ES-I3 (cell line): ENCODE data around the gene HMSD.
A peak's percentile ranks its signal among the peaks of the same experiment; 100 is the strongest.
"Not testable (repeated sequence)": the region's sequence is repeated elsewhere in the genome, so short reads cannot be mapped to it uniquely, and the experiment has no call there.

Experiments used
- H3K36me3 ChIP-seq: 2 replicates; pipeline ENCODE4 v1.6.1; 2013; ENCODE audit warnings: mild to moderate bottlenecking, low read length, control low read depth, moderate library complexity; ENCODE audit not compliant: insufficient read depth
- H3K4me1 ChIP-seq: 2 replicates; pipeline ENCODE4 v1.6.1; 2013; ENCODE audit warnings: mild to moderate bottlenecking, control low read depth, low read length; ENCODE audit not compliant: insufficient read depth
- H3K9ac ChIP-seq: 2 replicates; pipeline ENCODE4 v1.6.1; 2013; ENCODE audit warnings: low read depth, mild to moderate bottlenecking, low read length, moderate library complexity
- H3K9me3 ChIP-seq: 2 replicates; pipeline ENCODE4 v1.6.1; 2013; ENCODE audit warnings: mild to moderate bottlenecking, low read length, moderate library complexity; ENCODE audit not compliant: control insufficient read depth, insufficient read depth

HMSD gene, protein sequence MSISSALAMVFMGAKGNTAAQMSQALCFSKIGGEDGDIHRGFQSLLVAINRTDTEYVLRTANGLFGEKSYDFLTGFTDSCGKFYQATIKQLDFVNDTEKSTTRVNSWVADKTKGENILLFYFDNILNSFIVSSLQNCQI

DNA sequence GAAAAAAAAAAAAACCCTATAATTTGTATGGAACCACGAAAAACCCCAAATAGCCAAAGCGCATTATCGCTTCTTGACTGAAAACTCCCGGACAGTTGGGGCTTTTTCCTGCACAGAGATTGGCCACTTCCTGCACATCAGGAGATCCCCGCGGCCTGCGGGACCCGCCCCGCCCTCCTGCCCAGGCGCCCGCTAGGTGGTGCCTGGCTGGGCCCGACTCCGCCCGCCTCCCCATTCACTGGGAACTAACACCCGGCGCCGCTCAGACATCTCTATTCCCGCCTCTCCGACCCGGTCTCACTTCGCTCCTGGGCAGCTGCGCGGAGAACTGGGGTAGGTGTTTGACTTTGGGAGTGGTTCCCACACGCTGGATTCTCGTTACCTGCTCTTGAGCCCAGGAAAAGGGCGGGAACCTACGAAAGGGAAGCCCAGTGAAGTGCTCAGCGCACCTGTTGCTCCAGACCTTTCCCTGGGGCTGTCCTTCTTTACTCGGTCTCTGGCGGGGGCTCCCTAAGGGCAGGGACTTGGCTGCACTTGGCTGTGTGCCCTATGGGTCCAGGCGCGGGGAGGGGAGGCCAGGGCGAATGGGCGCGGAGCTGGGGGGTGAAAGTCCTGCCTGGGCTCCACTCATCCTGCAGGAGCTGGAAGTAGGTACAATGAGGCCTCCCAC is at the start of gene HMSD:
HMSD (plus strand) TSS at position 234 of the 670 bp plus-strand sequence. CDS start 4,155 bp downstream, outside the sequence.
- Histone ChIP-seq H3K36me3 (no peaks in the 10 kb centered on the region), H3K9ac (peak within 1 kb of the TSS; percentile 74), H3K4me1 (no peaks in the 10 kb centered on the region), H3K9me3 (no peaks in the 10 kb centered on the region)

DNA sequence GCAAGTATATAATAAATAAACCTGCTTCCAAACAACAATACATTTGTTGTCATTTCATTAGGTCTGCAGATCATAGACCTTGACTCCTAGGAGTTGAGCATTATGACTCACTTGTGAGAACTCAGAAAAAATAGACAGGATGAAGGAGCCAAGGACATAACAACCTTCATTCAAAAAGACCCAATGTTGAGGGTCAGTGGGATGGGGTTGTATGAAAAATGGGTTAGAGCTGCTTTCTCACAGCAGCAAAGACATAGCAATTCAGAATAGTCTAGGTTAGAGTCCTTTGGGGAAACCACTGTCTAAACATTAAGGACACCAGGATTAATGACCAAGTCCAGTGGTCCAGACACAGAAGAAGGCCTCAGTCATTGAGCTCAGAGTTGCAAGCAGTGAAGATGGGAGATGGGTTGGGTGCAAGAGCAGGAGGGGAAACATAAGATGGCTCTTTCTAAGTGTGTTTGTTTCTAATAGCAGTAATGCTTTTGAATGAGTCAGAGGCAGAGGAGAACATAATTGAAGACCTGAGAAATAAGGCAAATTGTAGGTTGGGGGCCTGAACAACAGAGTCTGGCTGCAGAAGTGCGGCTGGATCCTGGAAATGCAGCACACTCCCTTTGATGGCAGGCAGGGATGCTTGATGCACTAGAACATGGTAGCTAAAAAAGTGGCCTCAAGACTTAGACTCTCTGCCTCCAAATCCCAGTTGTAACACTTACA is 45.1 kb upstream of the HMSD start:
- Histone ChIP-seq H3K9ac (no peak overlapping the region), H3K36me3 (no peaks in the 10 kb centered on the region), H3K4me1 (no peaks in the 10 kb centered on the region), H3K9me3 (no peaks in the 10 kb centered on the region)

DNA sequence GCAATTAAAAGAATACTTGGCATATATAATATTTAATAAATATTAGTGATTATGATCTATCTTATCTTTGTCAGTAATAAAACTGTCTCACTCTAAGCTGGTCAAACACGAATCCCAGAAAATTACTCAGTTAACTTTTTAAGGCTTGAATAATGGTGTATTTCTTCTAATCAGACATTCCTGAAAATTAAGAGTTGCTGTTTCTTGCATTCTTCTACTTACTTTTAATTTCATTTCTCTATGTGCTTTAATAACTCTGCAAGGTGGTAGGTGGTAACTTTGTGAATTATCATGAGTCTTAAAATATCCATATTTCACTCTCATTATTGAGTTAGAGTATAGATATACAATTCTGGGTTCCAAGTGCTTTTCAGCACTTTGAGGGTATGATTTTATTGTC is 44.4 kb upstream of the HMSD start:
- H3K9ac ChIP-seq, result no peak overlapping the region
- H3K4me1 ChIP-seq, result no peaks in the 10 kb centered on the region
- no peaks in the 10 kb centered on the region for H3K9me3 ChIP-seq
- no peaks in the 10 kb centered on the region for H3K36me3 ChIP-seq

DNA sequence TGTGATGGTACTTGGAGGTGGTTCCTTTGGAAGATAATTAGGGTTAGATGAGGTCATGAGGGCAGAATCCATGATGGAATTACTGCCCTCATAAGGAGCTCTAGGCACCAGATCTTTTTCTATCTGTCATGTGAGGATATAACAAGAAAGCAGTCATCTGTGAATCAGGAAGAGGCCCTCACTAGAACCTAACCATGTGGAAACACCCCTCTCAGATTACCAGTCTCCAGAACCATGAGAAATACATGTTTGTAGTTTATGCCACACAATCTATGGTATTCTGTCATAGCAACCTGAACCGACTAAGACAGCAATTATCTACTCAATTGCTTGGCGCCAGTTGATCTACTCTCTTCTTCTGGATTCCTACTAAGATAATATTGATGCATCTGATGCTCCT is 43.7 kb upstream of the HMSD start:
- Histone ChIP-seq H3K9ac (no peak overlapping the region), H3K4me1 (no peaks in the 10 kb centered on the region), H3K36me3 (no peaks in the 10 kb centered on the region), H3K9me3 (no peaks in the 10 kb centered on the region)

DNA sequence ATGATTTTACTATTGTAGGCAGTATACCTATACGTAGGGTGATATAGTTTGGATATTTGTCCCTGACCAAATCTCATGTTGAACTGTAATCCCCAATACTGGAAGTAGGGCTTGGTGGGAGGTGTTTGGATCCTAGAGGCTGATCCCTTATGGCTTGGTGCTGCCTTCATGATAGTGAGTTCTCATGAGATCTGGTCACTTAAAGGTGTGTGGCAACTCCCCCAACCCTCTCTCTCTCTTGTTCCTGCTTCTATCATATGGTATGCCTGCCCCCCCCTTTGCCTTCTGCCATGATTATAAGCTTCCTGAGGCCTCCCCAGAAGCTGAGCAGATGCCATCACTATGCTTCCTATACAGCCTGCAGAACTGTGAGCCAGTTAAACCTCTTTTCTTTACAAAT is 43.0 kb upstream of the HMSD start:
- Histone ChIP-seq H3K9me3 (no peaks in the 10 kb centered on the region), H3K36me3 (no peaks in the 10 kb centered on the region), H3K9ac (no peak overlapping the region)

DNA sequence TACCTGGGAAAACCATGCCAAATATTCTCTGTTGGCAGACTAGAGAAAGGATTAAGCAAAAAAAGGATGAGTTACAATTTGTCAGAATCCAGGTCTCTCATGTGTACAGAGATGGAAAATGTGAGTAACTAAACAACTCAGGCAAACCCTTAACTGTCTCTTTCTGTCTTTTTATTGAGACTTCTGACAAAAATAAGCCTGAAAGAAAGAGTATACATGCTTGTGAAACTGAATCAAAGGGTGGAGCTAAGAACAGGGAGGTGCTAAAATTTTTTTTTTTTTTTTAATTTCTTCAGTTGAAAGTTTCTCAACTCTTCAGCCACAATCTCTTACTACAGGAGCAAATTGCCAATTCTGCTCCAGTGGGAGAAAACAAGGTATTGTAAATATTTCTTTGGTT is 41.4 kb upstream of the HMSD start, which contains the start of gene SERPINB10:
SERPINB10 (plus strand) TSS at position 295 of the 400 bp plus-strand sequence. CDS start 7,553 bp downstream, outside the sequence.
- Histone ChIP-seq H3K9me3 (no peaks in the 10 kb centered on the region), H3K36me3 (no peaks in the 10 kb centered on the region), H3K9ac (no peak within 1 kb of the TSS), H3K4me1 (no peaks in the 10 kb centered on the region)

More for the DNA sequence above, 43.0 kb upstream of the HMSD start:
- no peaks in the 10 kb centered on the region for H3K4me1 ChIP-seq

DNA sequence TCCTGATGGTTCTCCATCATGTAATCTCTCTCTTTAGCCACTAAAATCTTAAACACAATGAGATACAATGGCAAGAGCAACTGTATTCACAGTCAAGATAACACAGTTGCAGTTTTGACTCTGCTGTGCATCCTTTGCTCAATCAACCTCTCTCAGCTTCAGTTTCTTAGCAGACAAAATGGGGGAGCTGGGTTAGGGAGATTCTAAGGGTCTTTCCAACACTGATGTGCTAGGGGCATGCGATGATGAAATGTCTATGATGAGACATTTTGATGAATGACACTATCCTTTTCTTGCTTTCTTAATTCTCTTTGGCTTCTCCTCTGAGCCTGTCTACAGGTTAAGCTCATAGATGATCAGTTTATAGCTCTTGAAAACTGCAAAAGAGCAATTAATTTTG is 40.2 kb upstream of the HMSD start:
- Histone ChIP-seq H3K36me3 (no peaks in the 10 kb centered on the region), H3K9ac (no peak overlapping the region), H3K9me3 (no peaks in the 10 kb centered on the region), H3K4me1 (no peaks in the 10 kb centered on the region)

DNA sequence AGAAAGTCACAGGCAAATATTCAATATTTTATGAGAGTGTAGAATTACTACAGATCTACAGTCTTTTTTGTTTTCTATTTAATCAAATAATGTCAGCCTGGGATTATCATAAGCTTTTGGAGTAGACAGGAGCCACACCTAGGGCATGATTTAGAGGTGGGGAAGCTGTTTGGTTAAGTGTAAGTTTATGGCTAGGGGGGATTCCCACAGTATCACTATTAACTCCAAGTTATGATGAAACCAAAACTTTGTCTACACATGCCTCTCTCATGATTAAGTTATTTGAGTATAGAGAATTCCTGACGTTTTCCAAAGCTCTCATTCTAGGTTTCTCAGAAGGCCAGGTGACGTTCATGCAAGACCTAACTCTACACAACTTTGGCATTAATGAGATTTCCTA is 39.2 kb upstream of the HMSD start:
- no peaks in the 10 kb centered on the region for H3K9me3 ChIP-seq
- H3K9ac ChIP-seq, result no peak overlapping the region
- H3K36me3 ChIP-seq, result no peaks in the 10 kb centered on the region
- H3K4me1 ChIP-seq, result no peaks in the 10 kb centered on the region

DNA sequence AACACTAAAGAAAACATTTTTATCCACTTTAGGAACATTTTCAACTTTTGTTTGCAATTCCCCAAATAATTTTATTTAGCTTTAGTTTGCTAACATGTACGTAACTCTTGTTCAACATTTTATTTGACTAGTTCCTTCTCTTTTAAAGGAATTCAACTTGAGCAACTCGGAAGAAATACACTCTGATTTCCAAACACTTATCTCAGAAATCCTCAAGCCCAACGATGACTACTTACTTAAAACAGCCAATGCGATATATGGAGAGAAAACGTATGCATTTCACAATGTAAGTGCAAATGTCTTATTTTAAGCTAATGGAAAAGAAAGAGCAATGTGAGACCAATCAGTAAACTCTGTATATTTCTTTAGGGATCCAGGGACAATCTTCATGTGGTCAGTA is 31.3 kb upstream of the HMSD start:
- Histone ChIP-seq H3K36me3 (no peaks in the 10 kb centered on the region), H3K9me3 (no peaks in the 10 kb centered on the region), H3K9ac (no peak overlapping the region), H3K4me1 (no peaks in the 10 kb centered on the region)

DNA sequence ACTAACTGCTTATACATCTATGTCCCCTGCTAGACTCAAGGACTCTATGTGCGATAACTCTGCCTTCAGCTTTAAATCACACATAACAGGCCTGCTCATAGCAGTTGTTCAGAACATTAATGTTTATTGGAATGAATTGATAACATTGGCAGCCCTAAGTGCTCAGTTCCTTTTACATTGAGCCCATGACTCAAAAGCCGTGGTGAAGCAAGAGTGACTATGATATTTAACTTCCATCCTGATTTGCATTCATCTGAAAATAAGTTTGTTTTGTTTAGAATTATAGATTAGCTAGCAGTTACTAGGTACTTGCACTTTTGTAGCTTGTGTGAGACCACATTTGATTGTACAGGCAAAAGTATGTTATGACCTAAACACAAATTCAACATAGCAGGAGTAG is 27.1 kb upstream of the HMSD start:
- Histone ChIP-seq H3K9me3 (no peaks in the 10 kb centered on the region), H3K36me3 (no peaks in the 10 kb centered on the region), H3K9ac (no peak overlapping the region), H3K4me1 (no peaks in the 10 kb centered on the region)

DNA sequence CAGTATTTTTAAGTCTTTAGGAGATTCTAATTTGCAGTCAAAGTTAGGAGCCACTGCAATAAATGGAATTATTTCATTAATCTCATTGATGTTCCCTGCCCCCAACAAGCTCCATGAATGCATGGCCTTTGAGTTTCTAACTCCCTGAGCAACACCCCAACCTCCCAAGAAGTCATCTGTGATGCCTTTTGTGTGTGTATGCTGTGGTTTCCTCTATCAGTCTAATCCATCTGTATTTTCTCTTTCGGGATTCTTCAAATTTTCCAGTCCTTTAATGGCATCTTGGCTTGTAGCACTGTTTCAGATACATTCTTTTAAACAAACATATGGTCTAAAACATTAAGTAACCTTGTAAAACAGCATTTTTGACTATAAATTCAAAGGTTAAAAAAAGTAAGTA is 24.6 kb upstream of the HMSD start:
- Histone ChIP-seq H3K9me3 (no peaks in the 10 kb centered on the region), H3K36me3 (no peaks in the 10 kb centered on the region), H3K9ac (no peak overlapping the region), H3K4me1 (no peaks in the 10 kb centered on the region)

DNA sequence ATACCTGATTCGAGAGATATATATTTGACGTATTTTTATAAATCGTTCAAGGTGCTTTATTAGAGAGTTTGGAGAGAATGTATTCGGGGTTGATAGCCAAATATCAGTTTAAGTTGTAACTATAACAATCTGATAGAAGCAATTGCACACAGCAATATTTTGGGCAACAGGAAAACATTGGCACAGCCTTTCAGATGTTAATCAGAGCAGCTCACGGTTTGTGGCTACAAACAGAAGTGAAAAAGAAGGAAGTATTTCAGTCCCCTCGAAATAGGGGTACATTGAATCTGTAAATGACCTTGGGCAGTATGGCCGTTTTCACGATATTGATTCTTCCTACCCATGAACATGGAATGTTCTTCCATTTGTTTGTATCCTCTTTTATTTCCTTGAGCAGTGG is 20.8 kb upstream of the HMSD start:
- Histone ChIP-seq H3K9ac (no peak overlapping the region), H3K4me1 (no peaks in the 10 kb centered on the region), H3K9me3 (no peaks in the 10 kb centered on the region), H3K36me3 (no peaks in the 10 kb centered on the region)

DNA sequence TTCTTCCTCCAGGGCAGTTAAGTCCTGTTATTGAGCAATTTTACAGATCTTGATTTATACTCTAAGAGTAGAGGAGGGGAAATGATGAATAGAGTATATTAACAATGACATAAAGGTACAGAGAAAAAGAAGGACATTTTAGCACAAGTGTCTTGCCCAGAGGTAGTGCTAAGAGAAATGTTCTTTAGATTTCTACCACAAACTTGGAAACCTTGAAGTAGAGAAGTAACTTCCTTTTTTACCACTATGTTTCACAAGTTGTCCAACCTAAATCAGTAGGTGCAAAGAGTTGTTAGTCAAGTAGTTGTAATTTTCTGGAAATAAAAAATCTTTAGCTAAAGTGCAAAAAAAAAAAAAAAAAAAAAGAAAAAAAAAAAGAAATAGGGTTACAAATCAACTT is 19.7 kb upstream of the HMSD start:
- not testable (repeated sequence) for H3K4me1 ChIP-seq, H3K36me3 ChIP-seq, H3K9ac ChIP-seq, H3K9me3 ChIP-seq

DNA sequence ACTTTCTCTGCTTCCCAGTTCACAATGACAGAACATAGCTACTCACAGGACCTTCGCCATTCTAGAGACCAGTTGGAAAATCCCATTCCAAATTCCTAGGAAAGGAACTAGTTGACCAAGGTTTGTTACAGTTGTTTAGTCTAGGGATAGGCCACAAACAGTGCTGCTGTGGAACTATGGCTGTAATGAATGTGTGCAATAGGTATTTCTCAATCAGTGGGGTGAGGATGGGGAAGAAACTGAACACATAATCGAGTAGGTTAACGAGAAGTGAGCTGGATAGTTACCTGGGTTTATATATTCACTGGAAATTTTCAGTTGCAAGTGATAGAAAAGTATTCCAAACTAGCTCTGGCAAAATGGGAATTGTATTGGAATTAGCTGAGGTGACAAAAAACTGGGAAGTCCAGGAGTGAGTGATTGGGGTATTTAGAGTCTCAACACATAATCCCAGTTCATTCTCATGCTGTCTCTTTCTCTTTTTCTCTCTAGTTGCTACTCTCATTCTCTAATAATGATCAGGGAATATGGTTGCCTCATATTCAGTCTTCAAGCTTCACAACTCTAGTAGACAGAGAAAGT is 18.2 kb upstream of the HMSD start:
- Histone ChIP-seq H3K36me3 (no peaks in the 10 kb centered on the region), H3K9ac (no peak overlapping the region), H3K9me3 (no peaks in the 10 kb centered on the region), H3K4me1 (no peaks in the 10 kb centered on the region)
